CD14-positive monocyte (primary cell): ENCODE measurements around the gene SNX9. TPM values are rescaled to one million over a fixed set of nuclear protein-coding genes. Genes with fewer than 3 reads are reported as not detected.
A peak's percentile ranks its signal among the peaks of the same experiment; 100 is the strongest.

ENCODE experiments used
- DNase-seq, 3 donors: peaks; one replicate each; pipeline ENCODE4 v3.0.0-alpha.2; 2011 to 2022
- H2AFZ ChIP-seq: 2 replicates; pipeline ENCODE4 v1.6.0; 2012; ENCODE audit warnings: mild to moderate bottlenecking, low read depth, low read length, inconsistent platforms; ENCODE audit not compliant: insufficient read depth, poor library complexity, severe bottlenecking
- H3K27ac ChIP-seq, 2 donors: 1 replicate in 1 of 2; 2 replicates in 1 of 2; pipeline ENCODE4 v1.5.1; 2012 to 2013; ENCODE audit warnings: low read length in 2 of 2, control low read depth in 1 of 2, inconsistent platforms in 1 of 2, low read depth in 1 of 2, mild to moderate bottlenecking in 1 of 2
- H3K27me3 ChIP-seq, 2 donors: one replicate each; pipeline versions ENCODE4 v1.6.0 to v1.6.1; 2011 to 2013; ENCODE audit warnings: low read length in 2 of 2; ENCODE audit not compliant: control insufficient read depth in 2 of 2, insufficient read depth in 2 of 2
- H3K36me3 ChIP-seq, 2 donors: replicated peaks in 1 of 2; 1 replicate in 1 of 2; 2 replicates in 1 of 2; pipeline versions ENCODE4 v1.5.1 to v1.6.1; 2012 to 2013; ENCODE audit warnings: low read length in 2 of 2, control low read depth in 1 of 2, inconsistent platforms in 1 of 2, mild to moderate bottlenecking in 1 of 2; ENCODE audit not compliant: insufficient read depth in 2 of 2, control insufficient read depth in 1 of 2
- H3K4me1 ChIP-seq, 2 donors: 1 replicate in 1 of 2; 2 replicates in 1 of 2; pipeline versions ENCODE4 v1.5.1 to v1.6.1; 2012 to 2013; ENCODE audit warnings: low read length in 2 of 2, control low read depth in 1 of 2, inconsistent platforms in 1 of 2, mild to moderate bottlenecking in 1 of 2, moderate library complexity in 1 of 2; ENCODE audit not compliant: insufficient read depth in 2 of 2, control insufficient read depth in 1 of 2
- H3K4me2 ChIP-seq: replicated peaks from 2 replicates; pipeline ENCODE3; 2012; ENCODE audit warnings: low read length, moderate library complexity, mild to moderate bottlenecking; ENCODE audit not compliant: poor library complexity, severe bottlenecking; ENCODE audit errors: extremely low read depth
- H3K4me3 ChIP-seq, 3 experiments: fragments of 200-600 bp in 1 of 3; sonication (generic) in 1 of 3; replicated peaks in 1 of 3; 1 replicate in 2 of 3; 2 replicates in 1 of 3; pipeline ENCODE4 v1.5.1; 2011 to 2013; ENCODE audit warnings: low read length in 3 of 3, mild to moderate bottlenecking in 3 of 3, control low read depth in 2 of 3, low read depth in 2 of 3, inconsistent platforms in 1 of 3, moderate library complexity in 1 of 3
- H3K79me2 ChIP-seq: 2 replicates; pipeline ENCODE4 v1.6.0; 2012; ENCODE audit warnings: mild to moderate bottlenecking, control low read depth, inconsistent platforms, low read length, moderate library complexity; ENCODE audit not compliant: insufficient read depth
- H3K9ac ChIP-seq: 2 replicates; pipeline ENCODE4 v1.6.0; 2017; ENCODE audit warnings: low read length, mild to moderate bottlenecking; ENCODE audit not compliant: insufficient read depth, poor library complexity, severe bottlenecking
- H3K9me3 ChIP-seq, 2 donors: replicated peaks in 1 of 2; 1 replicate in 1 of 2; 2 replicates in 1 of 2; pipeline versions ENCODE4 v1.5.1 to v1.6.1; 2012 to 2013; ENCODE audit warnings: low read length in 2 of 2, control low read depth in 1 of 2; ENCODE audit not compliant: control insufficient read depth in 1 of 2, insufficient read depth in 1 of 2
- H4K20me1 ChIP-seq: 2 replicates; pipeline ENCODE4 v1.6.0; 2012; ENCODE audit warnings: mild to moderate bottlenecking, low read length, control low read depth, moderate library complexity; ENCODE audit not compliant: insufficient read depth
- H3K27ac Mint-ChIP-seq, 7 donors: one replicate each; pipeline ENCODE4 v1.8.0; 2020; ENCODE audit warnings: mild to moderate bottlenecking in 7 of 7, mixed read lengths in 7 of 7, moderate library complexity in 6 of 7, inconsistent platforms in 2 of 7
- H3K27me3 Mint-ChIP-seq, 3 donors: one replicate each; pipeline ENCODE4 v1.8.0; 2021 to 2022; ENCODE audit warnings: low read depth in 3 of 3, mild to moderate bottlenecking in 3 of 3, mixed read lengths in 3 of 3, moderate library complexity in 3 of 3, inconsistent platforms in 1 of 3
- H3K36me3 Mint-ChIP-seq, 2 donors: one replicate each; pipeline ENCODE4 v1.8.0; 2020; ENCODE audit warnings: mixed read lengths in 2 of 2, inconsistent platforms in 1 of 2, mild to moderate bottlenecking in 1 of 2
- H3K4me1 Mint-ChIP-seq: one replicate; pipeline ENCODE4 v1.8.0; 2020; ENCODE audit warnings: mild to moderate bottlenecking, mixed read lengths
- H3K4me3 Mint-ChIP-seq, 2 donors: one replicate each; pipeline ENCODE4 v1.8.0; 2020; ENCODE audit warnings: mild to moderate bottlenecking in 2 of 2, mixed read lengths in 2 of 2, moderate library complexity in 1 of 2
- H3K9me3 Mint-ChIP-seq, 7 donors: one replicate each; pipeline ENCODE4 v1.8.0; 2020 to 2022; ENCODE audit warnings: mixed read lengths in 7 of 7, mild to moderate bottlenecking in 6 of 7, moderate library complexity in 6 of 7, inconsistent platforms in 2 of 7
- CTCF ChIP-seq: fragments of 200-600 bp; IDR thresholded peaks from one replicate; pipeline ENCODE4 v1.8.0; 2022; ENCODE audit warnings: antibody characterized with exemption, mild to moderate bottlenecking
- WGBS: methylation state at CpG from one replicate; pipeline ENCODE4 v1.1.5; 2013; ENCODE audit warnings: missing lambda C conversion rate; ENCODE audit not compliant: insufficient coverage; 5-methylcytosine and 5-hydroxymethylcytosine counted together
- intact Hi-C, 2 donors: fragments of 100-400 bp; cut with micrococcal nuclease; formaldehyde crosslinking; loops; one replicate each; pipeline versions ENCODE4 v1.15.0 to v1.15.1; 2023
- polyA plus RNA-seq, 3 donors: library from polyadenylated mRNA; depleted of rRNA in 1 of 3; unstranded in 2 of 3; stranded (reverse) in 1 of 3; fragments of 300-500 nt in 2 of 3; fragments of >200 nt in 1 of 3; fragmentation: Illumina TruSeq in 2 of 3; gene quantifications; 1 replicate in 2 of 3; 2 replicates in 1 of 3; pipeline ENCODE4 v1.2.3, GENCODE V29; 2012 to 2021

SNX9 gene
- polyA plus RNA-seq, 3 donors, result 5.5 to 8.1 (median 7.2) TPM

GRCh38 chr6:157877573-157878438 lies 54.8 kb downstream of the SNX9 start:
- H3K4me3 ChIP-seq, result no peak overlapping the region
- H3K4me1 ChIP-seq, result no peaks in the 10 kb centered on the region
- Mint-ChIP-seq H3K9me3 (no peaks in the 10 kb centered on the region), H3K4me3 (no peak overlapping the region), H3K27me3 (peaks cover 0 to 4% (median 0%) of the 10 kb centered on the region in 3 donors), H3K4me1 (peaks cover 4% of the 10 kb centered on the region), H3K36me3 (peaks cover 54 to 56% of the 10 kb centered on the region in 2 donors), H3K27ac (peak overlapping the region in 1 of 7 donors; percentile 69)
- no peak for TF ChIP-seq CTCF
- no peak overlapping the region for H2AFZ ChIP-seq
- H3K27ac ChIP-seq, result no peak overlapping the region
- H3K9me3 ChIP-seq, result no peaks in the 10 kb centered on the region
- H3K9ac ChIP-seq, result no peak overlapping the region
- DNase-seq, result no peak
- no peaks in the 10 kb centered on the region for H4K20me1 ChIP-seq
- 92% methylated on average over 4 of the region's 7 CpGs for WGBS
- peaks cover 18 to 42% of the 10 kb centered on the region in 2 donors for H3K36me3 ChIP-seq
- H3K79me2 ChIP-seq, result no peaks in the 10 kb centered on the region
- H3K4me2 ChIP-seq, result no peak overlapping the region
- H3K27me3 ChIP-seq, result no peaks in the 10 kb centered on the region
- intact Hi-C loops, result no loop called here

- H3K4me3 ChIP-seq, result no peak overlapping the region
- H3K27ac Mint-ChIP-seq, result no peak overlapping the region
- peaks cover 4% of the 10 kb centered on the region for H3K4me1 Mint-ChIP-seq
- peaks cover 18 to 37% of the 10 kb centered on the region in 2 donors for H3K36me3 ChIP-seq
- H3K9ac ChIP-seq, result no peak overlapping the region
- no peaks in the 10 kb centered on the region for H3K9me3 ChIP-seq
- no peak overlapping the region for H3K4me3 Mint-ChIP-seq
- H3K4me1 ChIP-seq, result no peaks in the 10 kb centered on the region
- intact Hi-C loops, result no loop called here
- no peak overlapping the region for H3K4me2 ChIP-seq
- no peaks in the 10 kb centered on the region for H3K79me2 ChIP-seq
- no peak overlapping the region for H3K27ac ChIP-seq
- H3K27me3 Mint-ChIP-seq, result peaks cover 0 to 4% (median 0%) of the 10 kb centered on the region in 3 donors
- H3K9me3 Mint-ChIP-seq, result no peaks in the 10 kb centered on the region
- H4K20me1 ChIP-seq, result no peaks in the 10 kb centered on the region
- peaks cover 54 to 55% of the 10 kb centered on the region in 2 donors for H3K36me3 Mint-ChIP-seq
- DNase-seq, result no peak
- H2AFZ ChIP-seq, result no peak overlapping the region
- TF ChIP-seq CTCF, result no peak
- 93% methylated on average over 9 of the region's 12 CpGs for WGBS
- H3K27me3 ChIP-seq, result no peaks in the 10 kb centered on the region
Measured at GRCh38 chr6:157879034-157879872, 56.2 kb downstream of the SNX9 start.
